Lung (tissue), 12 donors: ENCODE measurements around the gene ANKRD42. TPM values are rescaled to one million over a fixed set of nuclear protein-coding genes. Genes with fewer than 3 reads are reported as not detected.

Experiments
- ATAC-seq: fragments of 200-7000 bp; cut with Tn5 transposase; one replicate; pipeline ENCODE4 v1.9.1; 2020; ENCODE audit warnings: moderate number of reproducible peaks; ENCODE audit not compliant: insufficient read depth, low FRiP score
- DNase-seq, 3 donors: peaks; one replicate each; pipeline ENCODE4 v3.0.0-alpha.2; 2013 to 2017
- H3K27ac ChIP-seq, 2 donors: one replicate each; pipeline ENCODE4 v1.5.1; 2013; ENCODE audit warnings: mild to moderate bottlenecking in 2 of 2, moderate library complexity in 2 of 2, control low read depth in 1 of 2, inconsistent platforms in 1 of 2, low read depth in 1 of 2, low read length in 1 of 2
- H3K27me3 ChIP-seq, 3 donors: one replicate each; pipeline ENCODE4 v1.5.1; 2013; ENCODE audit warnings: low read length in 2 of 3; ENCODE audit not compliant: control insufficient read depth in 3 of 3, insufficient read depth in 3 of 3
- H3K36me3 ChIP-seq, 4 donors: one replicate each; pipeline ENCODE4 v1.5.1; 2013; ENCODE audit warnings: low read length in 4 of 4, mild to moderate bottlenecking in 1 of 4, moderate library complexity in 1 of 4; ENCODE audit not compliant: control insufficient read depth in 4 of 4, insufficient read depth in 4 of 4
- H3K4me1 ChIP-seq, 5 donors: one replicate each; pipeline ENCODE4 v1.5.1; 2013; ENCODE audit warnings: low read length in 5 of 5, mild to moderate bottlenecking in 2 of 5, moderate library complexity in 1 of 5; ENCODE audit not compliant: control insufficient read depth in 5 of 5, insufficient read depth in 5 of 5
- H3K4me3 ChIP-seq: one replicate; pipeline ENCODE4 v1.5.1; 2013; ENCODE audit warnings: mild to moderate bottlenecking, control low read depth, moderate library complexity
- H3K9ac ChIP-seq, 2 donors: one replicate each; pipeline ENCODE4 v1.5.1; 2013; ENCODE audit warnings: low read length in 2 of 2, control low read depth in 1 of 2; ENCODE audit not compliant: insufficient read depth in 1 of 2
- H3K9me3 ChIP-seq, 4 donors: one replicate each; pipeline ENCODE4 v1.5.1; 2013; ENCODE audit warnings: low read length in 3 of 4, mild to moderate bottlenecking in 1 of 4, moderate library complexity in 1 of 4; ENCODE audit not compliant: control insufficient read depth in 4 of 4, insufficient read depth in 3 of 4
- WGBS, 2 donors: extraction: QIAGEN DNeasy Blood & Tissue Kit; methylation state at CpG; one replicate each; pipeline ENCODE4 v1.1.7; 2013; 5-methylcytosine and 5-hydroxymethylcytosine counted together
- polyA plus RNA-seq, 2 donors: library from polyadenylated mRNA; stranded (reverse); fragments of 200-250 nt; gene quantifications; one replicate each; pipeline ENCODE4 v1.2.1, GENCODE V29; 2013
- total RNA-seq, 2 donors: library from RNA; depleted of rRNA in 1 of 2; stranded (reverse); fragments of >200 nt in 1 of 2; gene quantifications; one replicate each; pipeline ENCODE4 v1.2.1, GENCODE V29; 2014 to 2021
- TF ChIP-seq, protein P1 (sequence below): IDR thresholded peaks from 2 replicates; pipeline ENCODE4 v1.5.1; 2012; ENCODE audit warnings: mild to moderate bottlenecking; ENCODE audit errors: control extremely low read depth, extremely low read depth
- donor health status: control.
- donor health status: control.
- donor health status: Bipolar disorder and iron deficiency.
- donor health status: healthy.
- donor health status: DM: yes; HTN: yes; CAD: no.

ANKRD42 gene
- total and polyA plus RNA-seq, 4 donors: 7.5 to 20.3 (median 12.5) TPM

DNA sequence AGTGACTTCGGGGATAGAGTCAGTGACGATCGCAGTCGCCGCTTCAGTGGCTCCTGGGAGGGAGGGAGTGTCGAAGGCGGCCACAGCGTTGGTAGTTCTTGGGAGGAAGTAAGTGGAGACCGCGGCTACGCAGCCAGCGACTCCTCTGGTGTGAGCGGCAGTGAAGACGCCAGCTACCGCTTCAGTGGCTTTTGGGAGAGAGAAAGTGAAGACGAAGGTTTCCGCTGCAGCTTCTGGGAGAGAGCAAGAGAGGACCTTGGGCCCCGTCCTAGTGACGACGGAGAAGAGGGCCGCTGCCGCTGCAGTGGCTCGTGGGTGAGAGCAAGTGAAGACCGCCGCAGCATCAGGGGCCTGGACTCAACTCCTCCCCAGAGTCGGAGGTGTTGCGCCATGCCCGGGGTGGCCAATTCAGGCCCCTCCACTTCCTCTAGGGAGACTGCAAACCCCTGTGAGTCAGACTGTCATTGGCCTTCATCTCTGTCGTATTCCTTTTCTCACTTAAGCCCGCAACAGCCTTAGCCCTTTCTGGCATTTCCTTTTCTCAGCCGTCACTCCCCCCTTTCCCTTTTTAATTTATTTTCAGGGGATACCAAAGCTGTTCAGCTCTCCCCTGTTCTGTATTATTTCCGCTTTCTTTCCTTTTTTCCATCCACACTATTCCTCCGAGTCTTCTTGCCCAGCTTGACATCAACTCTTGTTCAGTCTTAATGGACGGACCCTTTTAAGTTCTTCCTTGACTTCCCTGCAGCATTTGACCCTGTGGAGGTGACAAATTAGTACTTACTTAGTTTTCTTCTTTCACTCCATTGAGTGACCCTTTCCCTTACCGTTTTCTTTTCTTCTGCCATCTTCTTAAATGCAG is 1.0 kb downstream of the ANKRD42 start:
- TF ChIP-seq, protein P1, sequence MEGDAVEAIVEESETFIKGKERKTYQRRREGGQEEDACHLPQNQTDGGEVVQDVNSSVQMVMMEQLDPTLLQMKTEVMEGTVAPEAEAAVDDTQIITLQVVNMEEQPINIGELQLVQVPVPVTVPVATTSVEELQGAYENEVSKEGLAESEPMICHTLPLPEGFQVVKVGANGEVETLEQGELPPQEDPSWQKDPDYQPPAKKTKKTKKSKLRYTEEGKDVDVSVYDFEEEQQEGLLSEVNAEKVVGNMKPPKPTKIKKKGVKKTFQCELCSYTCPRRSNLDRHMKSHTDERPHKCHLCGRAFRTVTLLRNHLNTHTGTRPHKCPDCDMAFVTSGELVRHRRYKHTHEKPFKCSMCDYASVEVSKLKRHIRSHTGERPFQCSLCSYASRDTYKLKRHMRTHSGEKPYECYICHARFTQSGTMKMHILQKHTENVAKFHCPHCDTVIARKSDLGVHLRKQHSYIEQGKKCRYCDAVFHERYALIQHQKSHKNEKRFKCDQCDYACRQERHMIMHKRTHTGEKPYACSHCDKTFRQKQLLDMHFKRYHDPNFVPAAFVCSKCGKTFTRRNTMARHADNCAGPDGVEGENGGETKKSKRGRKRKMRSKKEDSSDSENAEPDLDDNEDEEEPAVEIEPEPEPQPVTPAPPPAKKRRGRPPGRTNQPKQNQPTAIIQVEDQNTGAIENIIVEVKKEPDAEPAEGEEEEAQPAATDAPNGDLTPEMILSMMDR: no peak
- H3K9me3 ChIP-seq: no peaks in the 10 kb centered on the region
- peaks cover 3 to 15% (median 8%) of the 10 kb centered on the region in 4 donors for H3K36me3 ChIP-seq
- WGBS, 2 donors: 1 to 2% methylated on average over 35 of the region's 35 CpGs
- peak; percentile 73 to 80 (median 78) for DNase-seq
- H3K27me3 ChIP-seq: no peaks in the 10 kb centered on the region
- peak; percentile 70 for ATAC-seq
- peak overlapping the region; percentile 88 to 99 for H3K27ac ChIP-seq
- peak overlapping the region; percentile 87 for H3K4me3 ChIP-seq
- H3K9ac ChIP-seq: peak overlapping the region; percentile 92 to 96
- H3K4me1 ChIP-seq: peaks cover 3 to 27% (median 6%) of the 10 kb centered on the region in 5 donors

DNA sequence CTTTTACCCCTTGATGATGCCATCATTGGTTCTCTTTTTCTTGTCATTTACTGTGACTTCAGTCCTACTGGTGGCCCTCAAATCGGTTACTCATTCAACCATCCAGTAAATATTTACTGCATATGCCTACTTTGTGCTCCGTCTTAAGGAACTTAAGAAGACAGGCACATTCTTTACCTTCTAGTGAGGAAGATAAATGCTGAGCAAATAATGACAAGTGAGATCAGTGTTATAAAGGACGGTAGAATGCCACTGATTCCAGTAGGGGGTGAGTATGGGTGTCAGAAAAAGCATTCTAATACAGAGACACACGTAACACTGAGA is 1.6 kb downstream of the ANKRD42 start:
- Histone ChIP-seq H3K9ac (peak overlapping the region in 1 of 2 donors; percentile 92), H3K4me1 (peaks cover 3 to 27% (median 6%) of the 10 kb centered on the region in 5 donors), H3K27me3 (no peaks in the 10 kb centered on the region), H3K9me3 (no peaks in the 10 kb centered on the region), H3K36me3 (peaks cover 3 to 16% (median 7%) of the 10 kb centered on the region in 4 donors), H3K4me3 (no peak overlapping the region), H3K27ac (peak overlapping the region in 1 of 2 donors; percentile 88)
- no peak for ATAC-seq
- DNase-seq: peak in 1 of 3 donors; percentile 42
- TF ChIP-seq, protein P1: no peak
- 34 to 37% methylated on average over 4 of the region's 4 CpGs for WGBS, 2 donors

DNA sequence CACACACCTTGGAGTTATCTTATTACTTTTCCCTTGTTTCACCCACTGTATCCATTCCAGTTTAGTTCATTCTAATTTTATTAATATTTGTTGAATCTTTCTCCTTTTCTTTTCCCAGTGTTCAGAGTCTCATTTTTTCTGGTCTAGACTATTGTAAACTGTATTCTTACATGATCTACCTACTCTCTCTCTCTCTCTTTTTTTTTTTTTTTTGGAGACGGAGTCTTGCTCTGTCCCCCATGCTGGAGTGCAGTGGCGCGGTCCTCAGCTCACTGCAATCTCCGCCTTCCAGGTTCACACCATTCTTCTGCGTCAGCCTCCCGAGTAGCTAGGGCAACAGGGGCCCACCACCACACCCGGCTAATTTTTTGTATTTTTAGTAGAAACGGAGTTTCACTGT is 2.1 kb downstream of the ANKRD42 start:
- Histone ChIP-seq H3K36me3 (peaks cover under 1 to 16% (median 6%) of the 10 kb centered on the region in 4 donors), H3K9ac (peak overlapping the region in 1 of 2 donors; percentile 92), H3K4me3 (no peak overlapping the region), H3K9me3 (no peaks in the 10 kb centered on the region), H3K4me1 (peaks cover 3 to 27% (median 6%) of the 10 kb centered on the region in 5 donors), H3K27me3 (no peaks in the 10 kb centered on the region), H3K27ac (no peak overlapping the region)
- 97 to 98% methylated on average over 8 of the region's 8 CpGs for WGBS, 2 donors
- TF ChIP-seq, protein P1: no peak
- DNase-seq (no peak), ATAC-seq (no peak)
